NCI-H146 treated with DMSO at 0.1 percent for 48 hours (cell line): ENCODE measurements around the gene PNPLA2.

ENCODE experiments used
- DNase-seq: peaks from one replicate; lab custom pipeline; 2025; ENCODE audit not compliant: unreplicated experiment; lab: John Stamatoyannopoulos, UW

Gene PNPLA2

GRCh38 chr11:783581-784015 lies 35.1 kb upstream of the PNPLA2 start:
- DNase-seq: peak; percentile 25

GRCh38 chr11:786235-787083 lies 32.3 kb upstream of the PNPLA2 start:
- no peak for DNase-seq

GRCh38 chr11:787084-787675 lies 31.5 kb upstream of the PNPLA2 start:
- DNase-seq: no peak

- DNase-seq: no peak
These were observed 30.6 kb upstream of the PNPLA2 start for GRCh38 chr11:788009-788640.

GRCh38 chr11:788953-789940 lies 29.5 kb upstream of the PNPLA2 start:
- DNase-seq: peak; percentile 13

GRCh38 chr11:789943-790342 lies 28.8 kb upstream of the PNPLA2 start, which contains the start of gene CEND1:
CEND1 (minus strand) TSS chr11:790090; CDS start chr11:788576, 1,514 bp downstream.
- DNase-seq: no peak

- DNase-seq: no peak
These were observed 27.8 kb upstream of the PNPLA2 start for GRCh38 chr11:790721-791564.

GRCh38 chr11:791658-792534 lies 26.8 kb upstream of the PNPLA2 start:
- no peak for DNase-seq

- DNase-seq: no peak
These were observed 26.2 kb upstream of the PNPLA2 start for GRCh38 chr11:792535-792821.

- DNase-seq: no peak
These were observed 25.8 kb upstream of the PNPLA2 start for GRCh38 chr11:792873-793272.

GRCh38 chr11:793556-793955 lies 25.2 kb upstream of the PNPLA2 start:
- no peak for DNase-seq

- no peak for DNase-seq
These were observed 24.5 kb upstream of the PNPLA2 start for GRCh38 chr11:794013-794765.

- DNase-seq: no peak
These were observed 23.7 kb upstream of the PNPLA2 start for GRCh38 chr11:794766-795633.

GRCh38 chr11:795634-796564 lies 22.8 kb upstream of the PNPLA2 start:
- no peak for DNase-seq

GRCh38 chr11:796565-797295 lies 22.0 kb upstream of the PNPLA2 start:
- no peak for DNase-seq
